HG03045 (cell line): Measurements from ENCODE around the gene TIMM13.
"Not testable (repeated sequence)": the region's sequence is repeated elsewhere in the genome, so short reads cannot be mapped to it uniquely, and the experiment has no call there.

ENCODE experiments used
- ATAC-seq: cut with Tn5 transposase; IDR thresholded peaks from one replicate; pipeline ENCODE4 v1.9.1; 2021; ENCODE audit warnings: mild to moderate bottlenecking, moderate library complexity; ENCODE audit not compliant: unreplicated experiment

The TIMM13 gene

GRCh38 chr19:2432131-2432848, 4.9 kb upstream of the TIMM13 start:
- ATAC-seq = no peak

DNA sequence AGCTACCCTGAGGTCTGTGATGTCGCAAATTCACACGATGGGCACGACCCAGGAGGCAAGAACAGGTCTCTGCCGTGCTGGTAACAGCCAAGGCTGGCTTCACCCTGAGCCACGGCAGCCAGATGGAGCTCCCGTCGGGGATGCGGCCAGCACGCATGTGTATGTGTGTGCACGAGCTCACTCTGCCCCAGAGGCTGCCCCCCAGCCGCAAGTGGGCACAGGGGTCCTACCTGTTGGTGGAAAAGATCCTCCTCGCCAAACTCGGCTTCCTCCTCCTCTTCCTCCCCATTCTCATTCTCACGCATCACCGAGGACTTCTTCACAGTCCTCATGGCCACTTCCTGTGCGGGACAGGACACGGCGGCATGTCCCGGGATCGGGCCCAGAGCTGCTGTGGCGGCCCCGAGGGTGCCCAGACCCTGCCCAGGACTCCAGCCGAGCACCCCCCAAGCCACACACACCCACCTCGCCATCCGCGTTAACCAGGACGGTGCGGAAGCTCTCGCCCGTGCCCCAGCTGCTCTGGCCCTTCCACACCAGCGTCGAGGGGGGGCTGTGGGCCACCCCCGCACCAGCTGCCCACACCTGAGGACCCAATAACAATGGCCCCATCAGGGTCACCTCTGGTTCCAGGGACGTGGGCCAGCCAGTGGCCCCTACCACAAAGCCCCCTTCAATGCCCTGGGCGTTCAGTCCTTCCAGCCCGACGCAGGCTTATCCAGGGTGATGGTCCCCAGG, 4.1 kb upstream of the TIMM13 start:
- ATAC-seq = no peak

DNA sequence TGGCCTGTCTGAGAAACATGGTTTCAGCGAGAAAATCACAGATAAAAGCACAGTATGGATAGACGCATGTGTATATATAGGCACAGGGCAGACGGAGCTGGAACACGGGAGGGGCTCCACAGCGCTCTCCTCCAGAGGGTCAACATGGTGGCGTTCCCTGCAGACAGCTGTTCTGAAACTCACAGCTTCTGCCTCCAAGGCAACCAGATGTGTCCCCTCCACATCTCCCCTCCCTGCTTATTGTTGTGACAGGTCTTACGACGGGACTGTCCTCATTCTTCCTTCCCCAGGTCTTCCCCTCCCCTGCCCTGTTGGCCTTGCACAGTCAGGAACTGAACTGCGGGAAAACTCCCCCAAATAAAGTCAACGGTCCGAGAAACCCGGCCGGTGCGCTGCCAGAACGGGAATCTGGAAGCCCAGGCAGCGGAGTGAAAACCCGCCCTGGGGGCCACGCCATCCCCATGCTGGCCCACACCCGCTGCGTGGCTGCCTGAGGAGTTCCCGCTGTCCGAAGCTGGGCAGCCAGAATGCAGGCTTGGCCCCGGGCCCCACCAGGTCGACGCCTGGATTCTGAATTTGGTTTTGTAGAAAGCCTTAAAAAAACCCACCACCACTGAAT, 2.6 kb upstream of the TIMM13 start:
- ATAC-seq = no peak

GRCh38 chr19:2428756-2429711, 1.6 kb upstream of the TIMM13 start:
- no peak for ATAC-seq

DNA sequence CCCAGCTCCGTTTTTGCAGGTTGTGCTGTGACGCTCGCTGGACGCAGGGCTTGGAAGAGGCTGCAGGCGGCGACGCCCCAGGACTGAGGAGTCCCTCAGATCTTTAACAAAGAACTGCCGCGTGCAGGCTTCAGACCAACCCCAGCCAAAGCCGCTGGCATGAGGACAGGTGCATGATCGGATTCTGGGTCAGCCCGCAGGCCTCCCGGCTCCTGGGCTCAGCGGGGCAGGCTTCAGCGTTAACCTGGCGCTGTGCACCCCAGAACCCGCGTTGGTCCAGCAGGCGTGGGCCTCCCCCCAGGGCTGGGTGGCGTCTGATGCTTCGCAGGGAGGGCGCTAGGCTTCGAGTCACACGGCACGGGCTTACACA, 920 bp upstream of the TIMM13 start:
- ATAC-seq = no peak

GRCh38 chr19:2426611-2427428, 566 bp downstream of the TIMM13 start:
- peak; percentile 7 for ATAC-seq

DNA sequence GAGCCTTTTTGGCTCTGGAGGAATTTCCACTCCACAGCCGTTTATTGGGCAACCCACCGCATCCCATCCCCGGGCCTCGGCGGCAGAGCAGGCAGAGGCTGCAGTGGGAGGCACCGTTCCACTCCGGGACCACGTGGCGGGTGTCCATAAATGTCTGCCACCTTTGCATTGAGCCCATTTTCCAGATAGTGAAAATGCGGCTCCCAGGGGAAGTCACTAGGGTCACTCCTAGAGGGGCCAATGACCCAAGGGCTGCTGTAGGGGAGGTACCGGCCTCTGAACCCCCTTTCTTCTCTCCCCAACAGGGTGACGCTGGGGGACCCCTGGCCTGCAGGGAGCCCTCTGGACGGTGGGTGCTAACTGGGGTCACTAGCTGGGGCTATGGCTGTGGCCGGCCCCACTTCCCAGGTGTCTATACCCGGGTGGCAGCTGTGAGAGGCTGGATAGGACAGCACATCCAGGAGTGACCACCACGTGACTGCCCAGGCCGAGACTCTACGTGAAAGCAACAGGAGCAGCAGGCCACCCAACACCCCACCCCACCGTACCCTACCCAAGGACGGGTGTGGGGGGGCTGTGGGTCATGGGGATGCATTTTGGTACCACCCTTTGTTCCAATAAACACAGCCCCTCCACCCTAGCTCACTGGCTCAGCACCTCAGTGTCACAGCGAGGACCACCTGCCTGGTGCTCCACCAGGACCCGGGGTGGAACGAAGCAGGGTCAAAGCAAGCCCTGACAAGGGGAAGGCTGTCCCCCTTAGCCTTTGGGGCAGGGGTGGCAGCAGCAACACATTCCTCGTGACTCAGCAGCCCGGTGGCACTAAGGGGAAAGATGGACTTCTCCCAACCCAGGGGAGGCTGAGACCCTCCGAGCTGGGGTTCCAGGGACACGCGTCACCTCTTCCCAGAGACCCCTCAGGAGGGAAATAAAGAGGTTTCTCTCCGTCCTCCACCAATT, 1.5 kb downstream of the TIMM13 start:
- no peak for ATAC-seq

- ATAC-seq = no peak
These were observed 2.4 kb downstream of the TIMM13 start for GRCh38 chr19:2424686-2425621.

DNA sequence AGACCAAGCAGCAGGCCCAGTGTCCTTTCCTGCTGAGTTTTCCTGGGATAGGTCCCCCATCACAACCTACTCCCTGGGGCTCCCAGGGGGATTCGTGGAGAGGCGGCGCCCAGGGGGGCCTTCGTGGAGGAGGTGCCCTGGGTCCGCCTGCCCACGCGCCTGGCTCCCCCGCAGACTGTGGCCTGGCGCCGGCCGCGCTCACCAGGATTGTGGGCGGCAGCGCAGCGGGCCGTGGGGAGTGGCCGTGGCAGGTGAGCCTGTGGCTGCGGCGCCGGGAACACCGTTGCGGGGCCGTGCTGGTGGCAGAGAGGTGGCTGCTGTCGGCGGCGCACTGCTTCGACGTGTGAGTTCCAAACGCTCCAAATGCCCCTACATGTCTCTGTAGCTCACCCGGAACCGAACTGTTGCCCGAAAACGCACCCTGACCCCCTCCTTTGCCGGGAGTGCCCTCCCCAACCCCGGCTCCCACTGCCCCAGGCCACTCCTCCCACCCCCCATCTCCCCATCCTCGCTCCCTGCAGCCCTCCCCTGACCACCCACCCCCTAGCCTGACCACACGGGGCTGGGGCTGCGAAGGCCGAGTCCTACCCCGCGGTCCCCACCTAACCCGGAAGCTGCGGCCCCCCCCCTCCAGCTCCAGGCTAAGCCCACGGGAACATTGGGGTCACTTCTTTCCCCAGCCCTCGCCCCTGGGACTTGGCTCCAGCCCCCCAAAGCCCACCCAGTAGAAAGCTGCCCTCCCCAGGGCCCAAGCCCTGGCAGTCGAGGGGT, 3.3 kb downstream of the TIMM13 start:
- no peak for ATAC-seq

DNA sequence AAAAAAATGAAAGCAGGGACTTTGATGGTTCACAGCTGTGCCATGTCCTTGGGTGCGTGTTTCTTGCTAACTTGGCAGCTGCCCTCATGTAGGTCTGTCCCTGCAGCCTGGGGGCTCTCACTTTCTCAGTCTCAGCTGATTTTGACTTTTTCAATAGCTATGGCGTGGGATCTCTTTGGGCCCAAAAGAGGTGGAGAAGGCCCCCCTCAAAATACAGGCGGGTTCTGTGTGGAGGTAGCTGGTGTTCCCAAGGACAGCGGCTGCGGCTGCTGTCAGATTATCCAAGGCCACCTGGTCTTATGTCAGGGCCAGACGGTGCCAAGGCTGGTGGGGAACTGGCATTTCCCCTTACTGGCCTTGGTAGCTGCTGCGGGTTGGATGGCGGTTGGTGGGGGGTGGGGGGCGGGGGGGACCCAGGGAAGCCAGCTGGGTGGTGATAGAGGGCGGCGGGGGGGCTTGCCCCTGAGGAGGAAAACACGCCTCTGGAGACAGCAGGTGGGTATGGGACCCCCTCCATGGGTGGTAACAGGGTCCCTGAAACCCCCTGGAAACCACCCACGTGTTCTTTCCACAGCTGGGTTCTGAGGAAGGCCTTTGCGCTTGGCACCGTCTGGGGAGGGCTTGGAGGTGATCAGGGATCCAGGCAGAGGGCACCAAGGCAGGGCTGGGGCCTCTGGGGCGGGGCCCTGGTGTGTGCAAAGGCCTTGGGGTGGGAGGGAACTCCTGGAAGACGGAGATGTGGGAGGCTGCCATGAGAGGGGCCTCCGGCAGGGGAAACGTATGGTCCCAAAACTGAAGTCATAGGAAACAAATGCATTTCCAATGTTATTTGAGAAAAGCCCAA, 4.1 kb downstream of the TIMM13 start:
- no peak for ATAC-seq

- no peak for ATAC-seq
These were observed 5.6 kb downstream of the TIMM13 start for GRCh38 chr19:2421581-2422306.

DNA sequence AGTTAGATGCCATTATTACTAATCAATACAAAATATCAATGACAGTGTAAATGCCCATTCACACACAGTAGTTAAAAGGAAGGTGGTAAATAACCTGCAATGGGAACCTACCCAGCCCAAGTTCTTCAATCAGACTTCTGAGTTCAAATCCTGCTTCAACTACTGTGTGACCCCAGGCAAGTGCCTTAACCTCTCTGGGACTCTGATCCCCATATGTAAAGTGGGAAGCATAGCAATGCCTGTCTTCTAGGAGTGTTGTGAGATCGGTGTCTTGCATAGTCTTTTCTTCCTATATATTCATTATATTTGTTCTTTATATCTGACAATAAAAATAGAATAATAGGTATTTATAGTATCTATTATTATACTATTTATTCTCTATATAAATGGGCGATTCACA, 6.9 kb downstream of the TIMM13 start:
- no peak for ATAC-seq

DNA sequence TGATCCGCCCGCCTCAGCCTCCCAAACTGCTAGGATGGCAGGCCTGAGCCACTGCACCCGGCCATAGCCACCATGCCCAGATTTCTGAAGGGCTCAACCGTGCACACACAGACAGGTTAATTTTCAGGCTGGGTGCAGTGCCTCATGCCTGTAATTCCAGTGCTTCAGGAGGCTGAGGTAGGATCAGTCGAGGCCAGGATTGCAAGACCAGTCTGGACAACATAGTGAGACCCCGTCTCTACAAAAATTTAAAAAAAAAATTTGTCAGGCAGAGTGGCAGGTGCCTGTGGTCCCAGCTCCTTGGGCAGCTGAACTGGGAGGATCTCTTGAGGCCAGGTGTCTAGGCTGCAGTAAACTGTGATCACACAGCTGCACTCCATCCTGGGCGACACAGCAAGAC, 7.6 kb downstream of the TIMM13 start:
- ATAC-seq = no peak

- no peak for ATAC-seq
These were observed 9.4 kb downstream of the TIMM13 start for GRCh38 chr19:2417881-2418406.

DNA sequence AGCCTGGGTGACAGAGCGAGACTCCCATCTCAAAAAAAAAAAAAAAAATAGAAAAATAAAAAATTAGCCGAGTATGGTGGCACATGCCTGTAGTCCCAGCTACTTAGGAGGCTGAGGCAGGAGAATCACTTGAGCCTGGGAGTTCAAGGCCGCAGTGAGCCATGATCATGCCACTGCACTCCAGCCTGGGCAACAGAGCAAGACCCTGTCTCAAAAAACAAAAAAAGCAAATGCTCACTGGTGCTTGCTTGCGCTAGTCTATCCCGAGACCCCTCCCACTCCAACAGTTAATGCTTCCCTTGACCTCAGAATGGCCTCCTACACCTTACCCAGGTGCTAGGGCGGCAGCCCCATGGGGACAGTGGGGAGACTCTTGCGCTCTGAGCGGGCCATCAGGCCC, 9.9 kb downstream of the TIMM13 start:
- ATAC-seq = not testable (repeated sequence)
